SK-N-SH (cell line): ENCODE measurements around the gene SYT1. TPM values are rescaled to one million over a fixed set of nuclear protein-coding genes. Genes with fewer than 3 reads are reported as not detected.

ENCODE experiments used
- CTCF ChIA-PET: fragments of 300-600, 350-600 bp; formaldehyde crosslinking; extraction: SDS; loops from one replicate; lab custom pipeline; 2021; lab: Yijun Ruan, JAX
- POLR2A ChIA-PET: fragments of 350-600 bp; sonication (Branson Sonifier 250); formaldehyde crosslinking; extraction: SDS; loops from one replicate; lab custom pipeline; 2020; ENCODE audit warnings: antibody characterized with exemption, inconsistent platforms; lab: Yijun Ruan, JAX
- DNase-seq: peaks from one replicate; pipeline ENCODE4 v3.0.0; 2012
- H2AFZ ChIP-seq: fragments of 200-600 bp; sonication (generic); 2 replicates; pipeline ENCODE4 v1.8.1; 2016; ENCODE audit warnings: antibody characterized with exemption, mild to moderate bottlenecking, low read depth
- H3F3A ChIP-seq: fragments of 200-600 bp; sonication (generic); replicated peaks from 2 replicates; pipeline ENCODE3; 2016; ENCODE audit warnings: antibody characterized with exemption, mild to moderate bottlenecking; ENCODE audit not compliant: insufficient read depth
- H3K27ac ChIP-seq, 2 experiments: fragments of 200-500 bp in 1 of 2; fragments of 200-600 bp in 1 of 2; sonication (Bioruptor generic) in 1 of 2; sonication (generic), shearing (Covaris generic) in 1 of 2; 2 replicates each; pipeline versions ENCODE4 v1.5.1 to v1.6.1; 2014 to 2016; ENCODE audit warnings: low read depth in 2 of 2, inconsistent platforms in 1 of 2, low read length in 1 of 2, mild to moderate bottlenecking in 1 of 2, mixed read lengths in 1 of 2
- H3K27me3 ChIP-seq: fragments of 200-600 bp; sonication (generic), shearing (Covaris generic); 2 replicates; pipeline ENCODE4 v1.6.1; 2016; ENCODE audit warnings: mixed run types; ENCODE audit not compliant: insufficient read depth
- H3K36me3 ChIP-seq, 2 experiments: fragments of 200-500 bp in 1 of 2; fragments of 200-600 bp in 1 of 2; sonication (Bioruptor generic) in 1 of 2; sonication (generic) in 1 of 2; replicated peaks in 1 of 2; 2 replicates each; pipeline versions ENCODE3 to v1.5.1; 2014 to 2016; ENCODE audit warnings: low read length in 1 of 2, mild to moderate bottlenecking in 1 of 2; ENCODE audit not compliant: insufficient read depth in 2 of 2, control insufficient read depth in 1 of 2
- H3K4me1 ChIP-seq, 2 experiments: fragments of 200-500 bp in 1 of 2; fragments of 200-600 bp in 1 of 2; sonication (Bioruptor generic) in 1 of 2; sonication (generic), shearing (Covaris generic) in 1 of 2; 2 replicates each; pipeline versions ENCODE4 v1.5.1 to v1.6.1; 2014 to 2016; ENCODE audit warnings: low read depth in 1 of 2, low read length in 1 of 2, mixed run types in 1 of 2; ENCODE audit not compliant: insufficient read depth in 2 of 2, control insufficient read depth in 1 of 2
- H3K4me2 ChIP-seq: fragments of 200-600 bp; sonication (generic), shearing (Covaris generic); 2 replicates; pipeline ENCODE4 v1.6.1; 2017; ENCODE audit warnings: mixed run types
- H3K4me3 ChIP-seq, 2 experiments: fragments of 200-500 bp in 1 of 2; fragments of 200-600 bp in 1 of 2; sonication (Bioruptor generic) in 1 of 2; sonication (generic), shearing (Covaris generic) in 1 of 2; 2 replicates each; pipeline versions ENCODE4 v1.5.1 to v1.8.1; 2014 to 2016; ENCODE audit warnings: low read depth in 2 of 2, inconsistent platforms in 1 of 2, low read length in 1 of 2, mild to moderate bottlenecking in 1 of 2, mixed read lengths in 1 of 2, moderate library complexity in 1 of 2
- H3K79me2 ChIP-seq: fragments of 200-600 bp; sonication (generic); 2 replicates; pipeline ENCODE4 v1.8.1; 2017; ENCODE audit warnings: mild to moderate bottlenecking; ENCODE audit not compliant: insufficient read depth
- H3K9ac ChIP-seq: fragments of 200-600 bp; sonication (generic); 2 replicates; pipeline ENCODE4 v1.6.1; 2017; ENCODE audit warnings: mixed run types
- H3K9me2 ChIP-seq: fragments of 200-600 bp; sonication (generic); 2 replicates; pipeline ENCODE4 v1.6.1; 2017; ENCODE audit warnings: mixed run types
- H3K9me3 ChIP-seq: fragments of 200-600 bp; sonication (generic); 2 replicates; pipeline ENCODE4 v1.6.1; 2017; ENCODE audit warnings: mixed run types, mild to moderate bottlenecking, moderate library complexity
- H4K20me1 ChIP-seq: fragments of 200-600 bp; sonication (generic); 2 replicates; pipeline ENCODE4 v1.6.1; 2017; ENCODE audit warnings: mild to moderate bottlenecking, mixed run types; ENCODE audit not compliant: insufficient read depth
- ELF1 ChIP-seq: IDR thresholded peaks from 2 replicates; pipeline ENCODE4 v1.4.0; 2012
- EP300 ChIP-seq, 2 experiments: IDR thresholded peaks; 2 replicates each; pipeline versions ENCODE4 v1.4.0 to v1.6.1; 2012; ENCODE audit warnings: borderline replicate concordance in 1 of 2, low read depth in 1 of 2, low read length in 1 of 2
- EZH2phosphoT487 ChIP-seq: fragments of 200-600 bp; sonication (generic); IDR thresholded peaks from 2 replicates; pipeline ENCODE4 v1.6.1; 2017; ENCODE audit warnings: low read depth, mixed run types, mild to moderate bottlenecking, antibody characterized with exemption, moderate library complexity, borderline replicate concordance
- FOXJ3 ChIP-seq: sonication (generic); formaldehyde crosslinking; IDR thresholded peaks from 2 replicates; pipeline ENCODE4 v1.5.1; 2020; ENCODE audit warnings: mild to moderate bottlenecking, missing genetic modification reagents
- GABPA ChIP-seq: IDR thresholded peaks from 2 replicates; pipeline ENCODE4 v1.4.0; 2012; ENCODE audit warnings: low read depth, mild to moderate bottlenecking
- GATA2 ChIP-seq: sonication (generic); formaldehyde crosslinking; IDR thresholded peaks from 2 replicates; pipeline ENCODE4 v1.5.0; 2020; ENCODE audit warnings: mild to moderate bottlenecking, missing genetic modification reagents
- MEF2A ChIP-seq: IDR thresholded peaks from 2 replicates; pipeline ENCODE4 v1.4.0; 2012; ENCODE audit warnings: low read depth, borderline replicate concordance
- POLR2AphosphoS5 ChIP-seq: IDR thresholded peaks from 2 replicates; pipeline ENCODE4 v1.6.1; 2012; ENCODE audit warnings: low read depth, low read length
- RCOR1 ChIP-seq: fragments of 150-350 bp; IDR thresholded peaks from 2 replicates; pipeline ENCODE4 v1.6.1; 2017; ENCODE audit warnings: antibody characterized with exemption, low read length
- RXRA ChIP-seq: IDR thresholded peaks from 2 replicates; pipeline ENCODE4 v1.4.0; 2012; ENCODE audit warnings: low read depth, mild to moderate bottlenecking, borderline replicate concordance
- SIN3A ChIP-seq: IDR thresholded peaks from 2 replicates; pipeline ENCODE4 v1.6.1; 2012; ENCODE audit warnings: low read depth, mild to moderate bottlenecking, low read length, moderate library complexity, borderline replicate concordance
- SMC3 ChIP-seq: IDR thresholded peaks from 2 replicates; pipeline ENCODE4 v1.6.1; 2012; ENCODE audit warnings: low read depth, low read length, improper control_type of control experiment
- TCF12 ChIP-seq: IDR thresholded peaks from 2 replicates; pipeline ENCODE4 v1.4.0; 2012
- TEAD4 ChIP-seq: IDR thresholded peaks from 2 replicates; pipeline ENCODE4 v1.4.0; 2012; ENCODE audit warnings: mild to moderate bottlenecking, borderline replicate concordance; ENCODE audit not compliant: insufficient read depth
- YY1 ChIP-seq: IDR thresholded peaks from 2 replicates; pipeline ENCODE4 v1.4.0; 2012; ENCODE audit warnings: low read depth, mild to moderate bottlenecking
- WGBS: methylation state at CpG from one replicate; pipeline ENCODE4 v1.1.6; 2017; ENCODE audit warnings: low lambda C conversion rate; 5-methylcytosine and 5-hydroxymethylcytosine counted together
- polyA plus RNA-seq, 3 experiments: library from polyadenylated mRNA; depleted of rRNA; stranded (reverse); fragments of >200 nt; gene quantifications; 2 replicates each; pipeline ENCODE4 v1.2.3, GENCODE V29; 2012
- TF ChIP-seq, protein P1 (sequence below): fragments of 200-600 bp; sonication (generic); IDR thresholded peaks from 2 replicates; pipeline ENCODE4 v1.6.1; 2017; ENCODE audit warnings: antibody characterized with exemption, mild to moderate bottlenecking, moderate library complexity
- TF ChIP-seq, protein P2 (sequence below): fragments of 150-350 bp; IDR thresholded peaks from 2 replicates; pipeline ENCODE4 v1.6.1; 2017; ENCODE audit warnings: antibody characterized with exemption, low read length, low read depth, borderline replicate concordance
- TF ChIP-seq, protein P3 (sequence below): fragments of 150-350 bp; IDR thresholded peaks from 2 replicates; pipeline ENCODE4 v1.6.1; 2016; ENCODE audit warnings: mild to moderate bottlenecking, low read depth, low read length
- TF ChIP-seq, protein P4 (sequence below): IDR thresholded peaks from 2 replicates; pipeline ENCODE4; 2012

SYT1 gene
- polyA plus RNA-seq, 1 of the 3 experiments (the other 2 are of a cell fraction), result 12.7 TPM

DNA sequence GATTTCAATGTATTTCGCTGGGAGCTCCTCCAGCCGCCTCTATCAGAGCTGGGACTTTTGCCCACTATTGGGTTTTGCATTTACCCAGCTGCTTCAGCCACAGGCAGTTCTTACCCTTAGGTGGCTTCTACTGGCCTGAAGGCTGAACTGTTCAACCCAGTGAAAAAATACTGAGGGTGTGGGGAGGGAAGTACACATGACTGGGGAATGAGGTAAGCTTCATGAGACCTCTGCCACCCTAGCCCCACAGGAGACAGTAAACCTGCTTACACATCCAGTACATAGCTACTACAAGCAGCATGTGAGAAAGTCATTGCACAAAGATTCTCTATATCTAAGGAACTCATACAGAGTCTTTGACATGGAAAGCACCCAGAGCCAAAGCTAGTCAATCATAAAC lies 411.1 kb downstream of the SYT1 start:
- Histone ChIP-seq H2AFZ (no peak overlapping the region), H3K9me3 (no peaks in the 10 kb centered on the region), H3K27me3 (no peaks in the 10 kb centered on the region), H3K4me2 (no peak overlapping the region), H4K20me1 (no peaks in the 10 kb centered on the region), H3K27ac (no peak overlapping the region), H3K4me3 (no peak overlapping the region), H3K4me1 (no peaks in the 10 kb centered on the region), H3F3A (no peaks in the 10 kb centered on the region), H3K9ac (no peak overlapping the region), H3K9me2 (no peaks in the 10 kb centered on the region), H3K36me3 (no peaks in the 10 kb centered on the region), H3K79me2 (no peaks in the 10 kb centered on the region)
- ChIA-PET CTCF (no interaction called here), POLR2A (no interaction called here)
- DNase-seq, result no peak
- 93% methylated on average over 2 of the region's 2 CpGs for WGBS
- TF ChIP-seq, protein P1, sequence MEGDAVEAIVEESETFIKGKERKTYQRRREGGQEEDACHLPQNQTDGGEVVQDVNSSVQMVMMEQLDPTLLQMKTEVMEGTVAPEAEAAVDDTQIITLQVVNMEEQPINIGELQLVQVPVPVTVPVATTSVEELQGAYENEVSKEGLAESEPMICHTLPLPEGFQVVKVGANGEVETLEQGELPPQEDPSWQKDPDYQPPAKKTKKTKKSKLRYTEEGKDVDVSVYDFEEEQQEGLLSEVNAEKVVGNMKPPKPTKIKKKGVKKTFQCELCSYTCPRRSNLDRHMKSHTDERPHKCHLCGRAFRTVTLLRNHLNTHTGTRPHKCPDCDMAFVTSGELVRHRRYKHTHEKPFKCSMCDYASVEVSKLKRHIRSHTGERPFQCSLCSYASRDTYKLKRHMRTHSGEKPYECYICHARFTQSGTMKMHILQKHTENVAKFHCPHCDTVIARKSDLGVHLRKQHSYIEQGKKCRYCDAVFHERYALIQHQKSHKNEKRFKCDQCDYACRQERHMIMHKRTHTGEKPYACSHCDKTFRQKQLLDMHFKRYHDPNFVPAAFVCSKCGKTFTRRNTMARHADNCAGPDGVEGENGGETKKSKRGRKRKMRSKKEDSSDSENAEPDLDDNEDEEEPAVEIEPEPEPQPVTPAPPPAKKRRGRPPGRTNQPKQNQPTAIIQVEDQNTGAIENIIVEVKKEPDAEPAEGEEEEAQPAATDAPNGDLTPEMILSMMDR, result no peak
- no peak for TF ChIP-seq RXRA
- no peak for TF ChIP-seq FOXJ3 (CRISPR knock-in tag)
- TF ChIP-seq, protein P2, sequence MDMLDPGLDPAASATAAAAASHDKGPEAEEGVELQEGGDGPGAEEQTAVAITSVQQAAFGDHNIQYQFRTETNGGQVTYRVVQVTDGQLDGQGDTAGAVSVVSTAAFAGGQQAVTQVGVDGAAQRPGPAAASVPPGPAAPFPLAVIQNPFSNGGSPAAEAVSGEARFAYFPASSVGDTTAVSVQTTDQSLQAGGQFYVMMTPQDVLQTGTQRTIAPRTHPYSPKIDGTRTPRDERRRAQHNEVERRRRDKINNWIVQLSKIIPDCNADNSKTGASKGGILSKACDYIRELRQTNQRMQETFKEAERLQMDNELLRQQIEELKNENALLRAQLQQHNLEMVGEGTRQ, result no peak

DNA sequence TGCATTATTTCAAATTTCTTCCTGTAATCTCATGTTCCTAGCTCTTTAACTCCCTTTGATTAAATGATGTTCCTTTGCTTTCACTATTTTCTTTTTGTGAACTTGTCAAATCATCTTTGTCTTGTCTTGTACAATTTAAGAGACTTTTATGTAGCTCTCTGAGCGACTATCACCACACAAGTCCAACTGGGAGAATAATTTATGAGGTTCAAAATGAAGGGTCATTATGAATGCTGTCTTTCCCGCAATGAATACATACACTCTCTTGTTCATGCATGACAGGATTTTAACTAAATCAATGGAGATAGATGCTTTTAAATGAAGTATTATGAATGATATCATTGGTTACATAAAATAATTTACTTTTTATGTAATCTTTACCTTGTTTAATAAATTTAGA lies 418.8 kb downstream of the SYT1 start:
- Histone ChIP-seq H3K4me1 (no peaks in the 10 kb centered on the region; a peak in 1 of 4 replicates), H3K9me2 (no peaks in the 10 kb centered on the region), H3K4me2 (no peak overlapping the region), H3K27ac (no peak overlapping the region), H3K4me3 (no peak overlapping the region), H3F3A (no peaks in the 10 kb centered on the region), H3K79me2 (no peaks in the 10 kb centered on the region), H2AFZ (no peak overlapping the region), H3K27me3 (no peaks in the 10 kb centered on the region), H3K9ac (no peak overlapping the region), H3K9me3 (no peaks in the 10 kb centered on the region), H3K36me3 (peaks cover 0 to 3% of the 10 kb centered on the region in 2 experiments), H4K20me1 (no peaks in the 10 kb centered on the region)
- no peak for DNase-seq
- ChIA-PET POLR2A (interaction anchor here (0.7 kb wide), 1 partner anchor 453 kb away, joined by 3 read pairs; no protein-coding TSS in a partner anchor), CTCF (no interaction called here)
- TF ChIP-seq SMC3, result no peak
- TF ChIP-seq GABPA, result no peak
- TF ChIP-seq MEF2A, result no peak
- TF ChIP-seq, protein P3, sequence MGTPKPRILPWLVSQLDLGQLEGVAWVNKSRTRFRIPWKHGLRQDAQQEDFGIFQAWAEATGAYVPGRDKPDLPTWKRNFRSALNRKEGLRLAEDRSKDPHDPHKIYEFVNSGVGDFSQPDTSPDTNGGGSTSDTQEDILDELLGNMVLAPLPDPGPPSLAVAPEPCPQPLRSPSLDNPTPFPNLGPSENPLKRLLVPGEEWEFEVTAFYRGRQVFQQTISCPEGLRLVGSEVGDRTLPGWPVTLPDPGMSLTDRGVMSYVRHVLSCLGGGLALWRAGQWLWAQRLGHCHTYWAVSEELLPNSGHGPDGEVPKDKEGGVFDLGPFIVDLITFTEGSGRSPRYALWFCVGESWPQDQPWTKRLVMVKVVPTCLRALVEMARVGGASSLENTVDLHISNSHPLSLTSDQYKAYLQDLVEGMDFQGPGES, result no peak
- TF ChIP-seq, protein P4, sequence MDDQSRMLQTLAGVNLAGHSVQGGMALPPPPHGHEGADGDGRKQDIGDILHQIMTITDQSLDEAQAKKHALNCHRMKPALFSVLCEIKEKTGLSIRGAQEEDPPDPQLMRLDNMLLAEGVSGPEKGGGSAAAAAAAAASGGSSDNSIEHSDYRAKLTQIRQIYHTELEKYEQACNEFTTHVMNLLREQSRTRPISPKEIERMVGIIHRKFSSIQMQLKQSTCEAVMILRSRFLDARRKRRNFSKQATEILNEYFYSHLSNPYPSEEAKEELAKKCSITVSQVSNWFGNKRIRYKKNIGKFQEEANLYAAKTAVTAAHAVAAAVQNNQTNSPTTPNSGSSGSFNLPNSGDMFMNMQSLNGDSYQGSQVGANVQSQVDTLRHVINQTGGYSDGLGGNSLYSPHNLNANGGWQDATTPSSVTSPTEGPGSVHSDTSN, result no peak
- no peak for TF ChIP-seq SIN3A
- no peak for TF ChIP-seq EZH2phosphoT487
- no peak for TF ChIP-seq EP300 (IDR thresholded peaks at IDR 0.05; ENCODE audit: borderline replicate concordance in 1 of 2, low read depth in 1 of 2, low read length in 1 of 2)
- TF ChIP-seq FOXJ3 (CRISPR knock-in tag), result no peak
- no peak for TF ChIP-seq GATA2 (CRISPR knock-in tag)
- no peak for TF ChIP-seq TCF12
- TF ChIP-seq TEAD4, result no peak
- TF ChIP-seq RCOR1, result no peak
- TF ChIP-seq, protein P2, result no peak
- TF ChIP-seq ELF1, result no peak
- TF ChIP-seq YY1, result no peak
- TF ChIP-seq POLR2AphosphoS5, result no peak
- WGBS, result 94% methylated on average over 2 of the region's 2 CpGs
